ENCODE data around the gene ANXA8L1.
"Not testable (repeated sequence)": the region's sequence is repeated elsewhere in the genome, so short reads cannot be mapped to it uniquely, and the experiment has no call there.

- TF ChIP-seq CTCF (IDR thresholded peaks at IDR 0.05); EZH2 (IDR thresholded peaks at IDR 0.05; ENCODE audit: borderline replicate concordance, insufficient read depth, low read depth, low read length, poor library complexity, severe bottlenecking): not testable (repeated sequence)
These were observed 10.3 kb downstream of the ANXA8L1 start for GRCh38 chr10:46385858-46386257.

Data from B cell (primary cell).